Midbrain (tissue), 1 donor: Measurements from ENCODE around the gene PHLPP1.
"Not testable (repeated sequence)": the region's sequence is repeated elsewhere in the genome, so short reads cannot be mapped to it uniquely, and the experiment has no call there.

ENCODE experiments used
- DNase-seq: peaks from one replicate; lab custom pipeline; 2025; lab: John Stamatoyannopoulos, UW

Gene PHLPP1

DNA sequence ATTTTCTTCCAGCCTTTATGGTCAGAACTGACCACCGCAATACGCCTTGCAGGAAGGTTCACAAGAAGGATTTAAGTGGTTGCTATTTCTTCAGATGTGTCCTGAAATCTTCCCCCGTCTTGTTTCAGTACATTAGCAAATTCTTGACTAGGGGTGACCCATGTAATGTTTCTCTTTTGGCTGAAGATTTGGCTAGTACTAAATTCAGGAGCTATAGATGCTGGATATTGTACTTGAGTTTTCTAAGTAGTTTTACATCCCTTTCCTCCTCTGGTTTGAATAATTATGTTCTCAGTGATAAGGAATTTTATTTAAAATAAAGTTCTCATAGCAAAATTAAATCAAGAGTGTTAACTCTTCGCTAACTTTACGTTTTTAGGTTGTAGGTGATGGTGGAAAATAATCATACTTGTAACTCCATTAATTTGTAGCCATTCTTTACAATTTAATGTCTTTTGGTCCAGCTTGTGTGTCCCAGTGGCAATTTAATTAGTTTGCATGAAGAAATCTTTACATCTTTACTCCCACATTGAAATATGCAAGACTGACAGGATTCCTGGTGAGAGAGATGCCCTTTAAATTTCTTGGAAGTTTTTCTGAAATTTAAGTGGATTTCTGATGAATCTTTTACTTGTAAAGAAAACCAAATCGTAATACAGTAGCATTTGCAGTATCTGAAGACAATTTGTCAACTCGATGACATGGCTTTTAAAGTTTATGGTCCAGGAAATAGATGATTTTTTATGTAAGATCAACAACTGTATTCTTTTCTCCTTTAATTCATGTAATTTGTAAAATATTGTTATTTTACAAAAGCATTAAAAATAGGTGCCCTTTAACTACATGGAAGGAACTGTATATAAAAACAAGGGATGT lies 2.8 kb downstream of the PHLPP1 start:
- DNase-seq = no peak

DNA sequence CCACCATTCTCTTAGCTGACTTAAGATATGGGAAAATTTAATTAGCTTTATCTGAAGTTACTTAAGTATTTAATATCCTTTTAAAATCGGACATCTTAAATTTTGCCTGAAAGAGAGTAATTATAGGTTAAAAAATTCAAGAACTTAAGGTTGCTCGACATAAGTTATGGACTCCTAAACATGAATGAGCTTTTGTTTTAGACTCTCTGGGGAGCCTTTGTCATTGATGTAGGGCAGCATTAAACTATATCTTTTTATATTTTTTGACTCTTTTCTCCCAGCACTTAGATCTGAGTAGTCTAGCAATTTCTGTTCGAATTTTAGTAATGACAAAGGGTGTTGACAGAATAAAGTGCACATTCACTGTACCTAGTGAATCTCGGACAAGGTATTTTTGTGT lies 4.7 kb downstream of the PHLPP1 start:
- DNase-seq = no peak

DNA sequence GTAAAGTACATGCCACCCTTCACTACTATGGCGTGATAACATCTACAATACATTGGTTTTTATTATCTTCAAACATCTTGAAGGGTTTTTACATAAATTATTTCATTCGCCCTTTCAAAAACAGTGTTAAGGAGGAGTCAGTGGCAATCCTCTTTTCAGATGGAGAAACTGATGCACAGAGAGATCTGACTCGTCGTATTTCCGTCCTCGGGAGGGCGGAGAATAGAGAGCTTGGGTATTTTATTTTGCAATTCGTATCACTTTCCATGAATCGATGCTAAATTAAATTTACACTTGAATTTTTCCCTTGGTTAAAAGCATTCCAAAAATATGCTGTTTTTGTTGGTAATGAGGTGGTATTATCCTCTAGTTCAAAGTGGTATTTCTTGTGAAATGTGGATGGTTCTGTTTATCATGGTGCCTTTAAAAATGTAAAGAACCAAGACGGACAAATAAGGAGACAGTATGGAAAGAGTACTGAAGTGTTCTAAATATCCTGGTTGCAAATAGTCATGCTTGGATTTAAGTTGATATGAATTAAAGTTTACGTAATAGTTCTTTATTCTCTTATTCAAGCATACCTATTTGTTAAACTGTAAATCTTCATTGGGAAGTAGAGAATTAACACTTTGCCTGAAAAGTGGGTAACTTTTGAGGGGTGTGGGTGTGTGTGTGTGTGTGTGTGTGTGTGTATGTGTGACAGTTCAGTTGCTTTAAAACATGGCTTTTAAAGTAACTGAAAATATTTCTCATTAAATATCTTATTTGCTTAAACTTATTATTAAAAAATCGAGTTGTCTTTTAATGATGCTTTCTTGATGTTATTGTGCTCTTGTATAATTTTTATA lies 5.6 kb downstream of the PHLPP1 start:
- no peak for DNase-seq

DNA sequence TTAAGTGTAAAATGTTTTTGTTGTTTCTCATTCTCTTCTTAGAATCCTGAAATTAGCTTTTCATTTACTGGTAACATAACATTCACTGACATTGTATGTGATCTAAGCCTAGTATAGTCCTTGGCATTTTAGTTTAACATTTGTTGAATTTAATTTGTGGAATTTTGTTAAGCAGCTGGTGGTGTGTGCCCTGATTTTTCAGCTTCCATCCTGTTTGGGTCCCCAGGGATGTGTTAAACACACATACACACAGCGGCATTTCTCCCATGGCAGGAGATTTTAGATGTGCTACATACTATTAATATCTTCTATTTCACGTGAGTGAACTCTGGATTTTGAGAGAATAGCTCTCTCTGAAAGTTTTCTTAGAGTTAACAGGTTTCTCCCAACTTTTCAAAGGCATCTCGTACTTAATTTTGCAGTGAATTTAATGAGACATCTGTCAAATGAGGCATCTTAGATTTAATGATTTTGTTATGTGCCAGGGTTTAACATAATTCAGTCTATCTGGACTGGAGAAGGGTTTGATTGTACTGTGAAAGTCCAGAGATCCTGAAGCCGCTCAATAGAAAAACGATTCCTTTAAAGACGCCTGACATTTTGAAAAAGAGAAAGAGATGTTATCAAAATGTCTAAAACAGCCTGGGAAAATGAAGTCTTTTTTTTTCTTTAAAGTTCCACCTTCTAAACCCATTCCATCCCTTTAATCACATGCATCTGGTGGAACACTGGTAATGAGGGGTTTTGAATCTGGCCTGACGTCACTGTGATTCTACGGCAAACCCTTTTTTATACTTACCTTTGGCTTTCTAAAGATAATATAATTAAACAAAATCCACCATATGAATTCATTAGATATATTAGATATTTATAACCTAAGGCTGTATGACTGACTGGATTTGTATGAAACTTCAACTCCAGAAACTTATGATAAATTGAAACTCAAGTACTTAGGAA lies 6.8 kb downstream of the PHLPP1 start:
- no peak for DNase-seq

DNA sequence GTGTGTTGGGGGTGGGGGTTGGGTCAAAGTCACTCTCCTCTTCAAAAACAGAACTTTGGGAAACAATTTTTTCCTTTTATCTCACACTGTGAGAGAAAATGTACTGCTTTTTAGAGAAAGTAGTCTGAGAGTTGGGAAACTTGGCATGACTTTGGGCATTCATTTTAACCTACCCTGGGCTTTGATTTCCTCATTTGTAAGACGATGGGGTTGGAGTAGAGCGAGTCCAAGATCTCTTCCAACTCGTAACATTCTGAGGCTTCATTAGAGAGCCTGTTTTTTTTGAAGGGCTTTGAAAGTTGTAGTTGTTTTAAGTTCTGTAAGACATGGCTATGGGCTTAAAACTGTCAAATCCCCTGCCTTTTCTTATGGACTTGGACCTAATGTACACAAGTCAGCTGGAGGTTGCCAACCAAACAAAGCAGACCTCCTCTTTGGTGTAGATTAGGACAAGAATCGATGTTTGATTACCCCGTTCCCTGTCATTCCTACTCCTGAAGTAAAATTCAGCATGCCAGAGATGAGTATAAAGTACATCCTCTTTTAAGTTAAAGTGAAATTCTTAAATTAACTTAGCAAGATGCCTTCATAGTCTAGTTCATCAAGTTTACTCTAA lies 8.4 kb downstream of the PHLPP1 start:
- peak; percentile 44 for DNase-seq

DNA sequence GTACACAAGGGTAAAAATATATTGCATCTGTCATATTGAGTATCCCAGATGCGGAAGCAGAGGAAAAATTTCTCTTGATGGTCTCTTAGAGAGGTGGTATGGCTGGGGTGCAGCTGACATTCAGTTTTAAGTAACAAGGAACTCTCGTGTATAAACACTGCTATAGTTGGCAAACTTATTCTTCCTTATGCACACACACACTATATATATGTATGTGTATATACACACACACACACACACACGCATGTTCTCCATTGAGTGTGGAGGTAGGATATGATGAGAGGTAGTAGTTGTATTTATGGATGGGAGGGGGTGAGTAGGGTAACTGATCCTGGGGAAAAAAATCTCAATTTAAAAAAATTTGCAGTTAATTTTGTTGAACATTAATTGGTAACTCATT lies 10.6 kb downstream of the PHLPP1 start:
- no peak for DNase-seq

DNA sequence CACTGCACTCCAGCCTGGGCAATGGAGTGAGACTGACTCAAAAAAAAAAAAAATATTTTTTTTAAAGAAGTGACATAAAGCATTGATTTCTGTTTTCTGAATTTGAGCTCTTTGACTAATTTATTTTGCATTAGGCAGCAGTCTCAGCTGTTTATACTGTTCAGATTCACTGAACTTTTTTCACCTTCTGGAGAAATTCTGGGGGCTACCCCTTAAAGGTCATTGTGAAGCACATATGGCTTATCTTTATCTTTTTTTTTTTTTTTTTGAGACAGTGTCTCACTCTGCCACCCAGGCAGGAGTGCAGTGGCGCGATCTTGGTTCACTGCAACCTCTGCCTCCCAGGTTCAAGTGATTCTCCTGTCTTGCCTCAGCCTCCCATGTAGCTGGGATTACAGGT lies 12.9 kb downstream of the PHLPP1 start:
- DNase-seq = no peak

DNA sequence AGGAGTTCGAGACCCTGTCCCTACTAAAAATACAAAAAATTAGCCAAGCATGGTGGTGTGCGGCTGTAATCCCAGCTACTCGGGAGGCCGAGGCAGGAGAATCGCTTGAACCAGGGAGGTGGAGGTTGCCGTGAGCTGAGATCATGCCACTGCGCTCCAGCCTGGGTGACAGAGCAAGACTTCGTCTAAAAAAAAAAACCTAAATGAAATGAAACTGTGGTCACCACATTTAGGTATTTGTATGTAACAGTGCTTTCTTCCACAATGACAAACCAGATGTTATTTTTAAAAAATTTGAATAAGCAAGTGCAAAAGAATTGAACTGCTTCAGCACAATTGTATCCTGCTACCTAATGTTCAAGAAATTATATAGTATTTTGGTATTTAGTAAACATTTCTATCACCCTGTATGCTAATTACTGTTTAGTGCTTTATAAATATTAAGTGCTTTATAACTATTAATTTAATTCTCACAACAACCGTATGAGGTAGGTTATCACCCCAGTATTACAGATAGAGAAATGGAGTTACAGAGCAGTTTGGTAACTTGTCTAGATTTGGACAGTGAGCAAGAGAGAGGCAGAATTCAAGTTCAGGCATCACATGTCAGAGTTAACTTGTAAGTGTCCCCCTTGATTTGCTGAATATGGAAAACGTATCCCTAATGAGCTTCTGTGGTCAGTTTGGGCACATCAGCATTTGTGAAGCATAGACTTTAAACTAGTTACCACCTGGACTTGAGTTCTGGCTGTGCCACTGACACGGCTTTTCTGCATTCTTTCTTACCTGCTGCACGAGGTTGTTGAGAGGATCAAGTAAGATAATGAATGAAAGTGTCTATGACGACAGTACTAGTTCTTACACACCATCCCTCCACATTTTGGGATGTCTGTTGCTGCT lies 14.4 kb downstream of the PHLPP1 start:
- DNase-seq = no peak

DNA sequence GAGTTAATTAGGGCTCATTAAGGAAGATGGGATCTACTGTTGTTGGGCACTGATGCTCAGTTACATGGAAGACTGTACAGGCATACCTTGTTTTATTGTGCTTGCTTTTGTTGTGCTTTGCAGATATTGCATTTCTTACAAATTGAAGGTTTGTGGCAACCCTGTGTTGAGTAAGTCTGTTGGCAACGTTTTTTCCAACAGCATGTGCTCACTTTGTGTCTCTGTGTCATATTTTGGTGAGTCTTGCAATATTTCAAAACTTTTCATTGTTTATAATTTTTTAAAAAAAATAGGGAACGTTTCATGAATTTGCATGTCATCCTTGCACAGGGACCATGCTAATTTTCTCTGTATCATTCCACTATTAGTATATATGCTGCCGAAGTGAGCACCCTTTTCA lies 15.6 kb downstream of the PHLPP1 start:
- DNase-seq = no peak

DNA sequence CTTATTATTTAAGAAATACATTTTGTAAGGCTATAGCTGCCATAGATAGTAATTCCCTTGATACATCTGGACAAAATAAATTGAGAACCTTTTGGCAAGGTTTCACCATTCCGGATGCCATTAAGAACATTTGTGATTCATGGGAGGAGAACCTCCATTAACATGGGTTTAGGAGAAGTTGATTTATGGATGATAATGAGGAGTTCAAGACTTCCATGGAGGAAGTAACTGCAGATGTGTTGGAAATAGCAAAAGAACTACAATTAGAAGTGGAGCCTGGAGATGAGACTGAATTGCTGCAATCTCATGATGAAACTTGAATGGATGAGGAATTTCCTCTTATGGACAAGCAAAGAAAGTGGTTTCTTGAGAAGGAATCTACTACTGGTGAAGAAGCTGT lies 17.3 kb downstream of the PHLPP1 start:
- no peak for DNase-seq

DNA sequence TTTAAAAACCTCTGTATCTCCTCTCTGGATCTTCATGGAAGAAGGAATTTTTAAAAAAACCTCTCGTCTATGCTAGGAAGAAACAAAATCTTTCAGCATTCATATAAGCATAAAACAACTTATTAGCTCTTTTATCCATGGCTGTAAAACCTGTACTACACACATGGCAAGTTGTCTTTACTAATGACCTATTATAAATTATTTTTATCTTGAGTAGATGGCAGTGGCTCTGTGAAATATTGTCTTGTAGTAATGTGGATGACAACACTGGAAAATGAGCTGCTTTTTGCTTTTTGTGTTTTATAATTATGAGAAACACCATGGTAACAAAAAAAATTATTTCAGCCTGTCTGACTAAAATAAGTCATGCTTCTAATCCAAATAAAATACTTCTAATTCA lies 18.9 kb downstream of the PHLPP1 start:
- no peak for DNase-seq

DNA sequence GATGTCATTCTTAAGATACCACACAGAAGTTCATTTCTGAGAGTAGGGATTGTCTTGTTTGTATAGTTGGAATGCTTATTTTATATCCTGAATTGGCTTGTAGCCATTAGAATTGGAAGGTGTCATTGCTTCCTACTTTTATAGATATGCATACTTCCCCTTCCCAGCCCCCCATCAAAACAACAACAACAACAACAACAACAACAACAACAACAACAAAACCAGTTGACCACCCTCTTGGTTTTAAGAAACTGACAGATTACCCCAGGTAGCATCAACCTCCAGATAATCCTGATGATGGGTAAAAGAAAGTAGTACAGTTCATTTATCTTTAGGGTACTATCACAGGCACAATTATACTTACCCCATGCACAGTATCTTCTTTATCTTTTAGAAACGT lies 20.0 kb downstream of the PHLPP1 start:
- no peak for DNase-seq

DNA sequence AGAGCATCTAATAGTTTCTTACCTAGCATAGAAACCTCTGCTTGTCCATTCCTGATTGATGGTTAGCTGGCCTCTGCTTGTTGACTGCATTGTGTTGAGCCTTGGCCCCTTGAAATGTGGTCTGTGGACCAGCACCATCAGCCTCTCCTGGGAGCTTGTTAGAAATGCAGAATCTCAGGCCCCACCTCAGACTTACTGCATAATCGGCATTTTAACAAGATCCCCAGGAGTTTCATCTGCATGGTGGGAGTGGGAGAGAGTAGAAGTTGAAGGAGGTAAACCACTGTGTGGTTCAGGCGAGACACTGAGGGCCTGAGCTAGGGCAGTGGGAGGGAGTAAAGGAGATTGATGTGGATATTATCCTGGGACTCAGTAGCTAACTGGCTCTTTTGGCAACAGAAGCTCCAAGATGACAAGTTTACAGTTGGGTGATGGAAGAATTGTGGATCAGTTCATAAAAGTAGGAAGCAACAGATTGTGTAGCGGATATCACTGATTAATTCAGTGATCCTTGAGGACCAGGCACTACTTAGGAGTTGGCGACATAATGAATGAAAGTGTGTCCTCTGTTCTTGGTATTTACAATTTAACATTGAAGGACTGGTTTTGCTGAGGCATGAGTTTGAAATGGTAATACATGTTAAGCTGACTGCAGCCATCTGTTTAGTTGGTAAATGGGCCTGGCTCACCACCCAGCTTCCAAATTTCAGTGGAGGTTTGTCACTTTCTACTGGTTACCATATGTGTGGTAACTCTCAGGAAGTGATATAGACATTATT lies 20.9 kb downstream of the PHLPP1 start:
- no peak for DNase-seq

DNA sequence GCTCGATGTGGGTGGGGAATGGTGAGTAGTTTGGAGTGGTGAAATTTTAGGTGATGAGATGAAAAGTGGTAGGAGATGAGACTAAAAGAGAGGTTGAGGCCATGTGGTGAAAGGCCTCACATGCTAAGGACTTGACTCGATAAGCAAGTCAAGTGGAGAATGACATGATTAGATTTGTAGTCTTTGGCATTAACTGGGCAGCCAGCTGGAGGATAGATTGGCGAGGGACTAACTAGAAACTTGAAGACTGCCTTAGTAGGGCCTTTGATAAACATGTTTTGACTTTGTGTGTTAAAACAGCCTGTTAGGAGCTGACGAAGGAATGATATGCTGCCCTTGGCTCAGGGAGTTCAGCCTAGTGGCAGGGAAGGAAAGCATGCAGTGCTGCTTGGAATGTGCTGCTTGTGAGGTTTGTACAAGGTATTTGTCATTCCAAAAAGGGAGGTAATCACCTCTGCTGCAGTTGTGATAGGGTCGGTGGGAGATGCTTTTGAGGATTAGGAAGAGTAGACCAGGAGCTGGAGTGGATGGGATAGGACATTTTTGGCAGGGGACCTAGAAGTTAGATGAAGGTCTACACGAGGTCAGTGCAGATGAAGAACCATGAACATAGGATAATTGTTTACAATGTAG lies 22.0 kb downstream of the PHLPP1 start:
- no peak for DNase-seq

DNA sequence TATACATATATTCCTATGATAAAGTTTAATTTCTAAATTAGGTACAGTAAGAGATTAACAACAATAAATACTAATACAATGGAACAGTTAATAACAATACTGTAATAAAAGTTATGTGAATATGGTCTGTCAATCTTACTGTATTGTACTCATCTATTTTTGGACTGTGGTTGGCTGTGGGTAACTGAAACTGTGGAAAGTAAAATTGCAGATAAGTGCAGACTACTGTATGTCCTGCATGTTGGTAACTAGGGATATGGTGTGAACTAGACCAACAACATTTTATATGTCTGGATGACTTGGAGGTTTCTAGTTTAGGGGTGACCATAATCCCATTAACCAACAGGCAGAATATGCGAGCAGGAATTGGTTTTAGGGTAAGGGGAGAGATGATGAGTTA lies 23.3 kb downstream of the PHLPP1 start:
- no peak for DNase-seq

DNA sequence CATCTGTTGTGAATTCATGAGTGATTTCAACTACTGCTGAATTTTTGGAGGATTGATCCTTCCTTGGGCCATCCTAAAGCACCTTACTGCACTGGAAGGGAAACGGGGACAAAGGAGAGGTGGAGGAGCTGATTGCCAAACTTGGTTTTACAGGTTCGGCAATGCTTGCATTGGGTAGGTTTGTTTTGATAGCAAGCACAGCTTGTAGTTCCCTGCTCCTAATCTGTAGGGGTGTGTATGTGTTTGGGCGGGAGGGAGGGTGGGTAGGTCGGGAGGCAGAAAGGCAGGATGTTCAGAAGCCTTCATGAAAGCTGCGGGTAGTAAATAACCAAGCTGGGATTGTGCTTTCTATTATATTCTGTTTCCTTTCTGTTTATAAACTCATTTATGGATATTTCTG lies 24.6 kb downstream of the PHLPP1 start:
- DNase-seq = no peak

DNA sequence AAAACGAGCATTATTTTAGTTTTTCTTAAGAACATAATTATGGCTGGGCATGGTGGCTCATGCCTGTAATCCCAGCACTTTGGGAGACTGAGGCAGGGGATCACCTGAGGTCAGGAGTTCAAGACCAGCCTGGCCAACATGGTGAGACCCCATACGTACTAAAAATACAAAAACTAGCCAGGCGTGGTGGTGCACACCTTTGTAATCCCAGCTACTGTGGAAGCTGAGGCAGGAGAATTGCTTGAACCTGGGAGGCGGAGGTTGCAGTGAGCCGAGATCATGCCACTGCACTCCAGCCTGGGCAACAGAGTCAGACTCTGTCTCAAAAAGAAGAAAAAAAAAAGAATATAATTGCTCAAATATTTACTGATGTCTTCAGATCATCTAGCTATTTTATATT lies 25.3 kb downstream of the PHLPP1 start:
- DNase-seq = not testable (repeated sequence)

DNA sequence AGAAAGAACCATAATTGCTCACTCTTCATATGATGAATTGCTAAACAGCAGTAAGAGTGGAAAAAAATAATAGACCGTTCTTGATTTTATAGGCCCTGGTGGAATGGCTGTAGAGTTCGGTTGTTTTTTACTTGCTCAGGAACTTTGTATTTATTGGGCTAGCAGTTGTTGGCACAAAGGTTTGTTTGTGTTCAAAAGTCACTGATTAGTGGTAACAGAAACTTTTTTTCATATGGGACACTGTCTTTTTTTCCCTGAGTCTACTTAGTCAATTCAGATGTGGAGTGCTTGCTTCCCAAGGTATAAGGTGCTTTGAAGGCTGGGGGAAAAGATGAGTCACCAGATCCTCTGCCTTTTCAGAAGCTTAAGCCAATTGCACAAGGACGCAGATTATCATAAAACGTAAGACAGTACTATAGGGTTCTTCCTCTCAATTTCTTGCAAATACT lies 25.8 kb downstream of the PHLPP1 start:
- no peak for DNase-seq

DNA sequence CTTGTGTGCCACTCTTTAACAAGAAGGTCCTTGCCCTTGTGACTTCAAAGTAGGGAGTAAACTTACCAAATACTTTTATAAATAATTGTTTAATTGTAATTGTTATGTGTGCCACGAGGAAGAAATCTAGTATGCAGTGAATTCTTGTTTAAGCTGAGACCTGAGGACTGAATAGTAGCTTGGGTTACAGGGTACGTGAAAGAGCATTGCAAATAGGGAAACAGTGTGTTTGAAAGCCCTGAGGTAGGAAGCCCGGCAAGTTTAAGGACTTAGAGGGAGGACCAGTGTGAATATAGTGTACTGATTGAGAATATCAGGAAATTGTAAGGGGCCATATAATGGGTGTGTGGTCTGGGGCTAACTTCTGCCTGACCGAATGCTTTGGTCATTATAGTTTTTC lies 26.2 kb downstream of the PHLPP1 start:
- no peak for DNase-seq
